ENCODE results near the gene NELL2. TPM values are rescaled to one million over a fixed set of nuclear protein-coding genes. Genes with fewer than 3 reads are reported as not detected.

NELL2 gene
- total RNA-seq, 1 experiment from 2014 or later = 15.8 TPM

DNA sequence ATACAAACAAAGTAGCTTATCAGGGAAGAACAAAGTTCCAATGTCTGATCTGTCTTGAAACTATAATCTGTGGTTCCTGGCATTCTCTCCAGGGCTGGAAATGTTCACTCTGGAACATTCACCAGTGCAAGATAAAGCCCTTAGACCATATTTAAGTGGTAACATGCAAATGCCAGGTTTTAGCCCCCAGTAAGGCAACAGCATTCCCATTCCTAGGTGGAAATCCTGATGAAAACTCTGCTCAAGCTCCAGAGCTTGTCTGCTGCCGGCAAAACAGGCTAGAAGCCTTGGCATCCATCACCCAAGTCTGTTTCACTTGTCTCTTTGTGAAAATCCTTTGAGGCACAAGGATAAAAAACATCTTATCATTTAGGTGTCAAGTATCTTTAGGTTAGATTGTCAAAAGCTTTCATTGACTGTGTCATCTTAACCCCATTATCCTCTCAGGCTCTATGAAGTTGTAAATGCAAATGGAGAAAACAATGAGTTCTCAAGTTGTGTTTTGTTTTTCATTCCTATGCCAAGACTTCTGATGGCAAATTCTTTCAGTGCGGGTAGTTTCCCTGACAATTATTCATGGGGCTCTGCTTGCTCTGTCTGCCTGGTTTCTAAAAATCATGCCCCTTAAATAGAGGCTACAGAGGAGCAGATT lies 344.7 kb downstream of the NELL2 start:
- in situ Hi-C loops (cut with HindIII; ENCODE audit: low pct_unique_long_range_greater_than_20kb, low sequenced_read_pairs) = no loop called here
- no peak for DNase-seq (ENCODE audit: low read depth)

DNA sequence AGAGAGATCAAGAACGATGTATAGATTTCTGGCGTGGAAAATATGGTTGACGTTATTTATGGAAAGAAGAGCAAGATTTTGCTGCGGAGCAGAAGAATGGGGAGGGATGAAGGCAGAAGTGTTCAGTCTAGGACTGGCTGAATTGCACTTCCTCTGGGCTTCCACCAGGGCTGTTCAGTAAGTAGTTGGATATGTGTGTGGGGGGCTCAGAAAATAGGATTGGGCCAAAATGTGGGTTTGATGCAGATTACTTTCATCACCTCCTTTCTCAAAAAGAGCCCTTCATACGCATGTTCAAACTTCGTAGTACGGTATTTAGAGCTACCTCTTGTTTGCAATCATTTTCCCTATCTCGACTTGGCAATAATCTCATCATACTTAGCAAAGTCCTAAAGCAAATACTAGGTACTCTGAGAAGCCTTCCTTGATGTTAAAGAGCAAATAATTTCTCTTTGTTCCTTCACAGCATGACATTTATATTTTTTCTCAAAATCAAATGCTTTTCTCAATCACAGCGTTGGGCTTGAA lies 349.4 kb downstream of the NELL2 start:
- in situ Hi-C loops (cut with HindIII; ENCODE audit: low pct_unique_long_range_greater_than_20kb, low sequenced_read_pairs) = no loop called here

DNA sequence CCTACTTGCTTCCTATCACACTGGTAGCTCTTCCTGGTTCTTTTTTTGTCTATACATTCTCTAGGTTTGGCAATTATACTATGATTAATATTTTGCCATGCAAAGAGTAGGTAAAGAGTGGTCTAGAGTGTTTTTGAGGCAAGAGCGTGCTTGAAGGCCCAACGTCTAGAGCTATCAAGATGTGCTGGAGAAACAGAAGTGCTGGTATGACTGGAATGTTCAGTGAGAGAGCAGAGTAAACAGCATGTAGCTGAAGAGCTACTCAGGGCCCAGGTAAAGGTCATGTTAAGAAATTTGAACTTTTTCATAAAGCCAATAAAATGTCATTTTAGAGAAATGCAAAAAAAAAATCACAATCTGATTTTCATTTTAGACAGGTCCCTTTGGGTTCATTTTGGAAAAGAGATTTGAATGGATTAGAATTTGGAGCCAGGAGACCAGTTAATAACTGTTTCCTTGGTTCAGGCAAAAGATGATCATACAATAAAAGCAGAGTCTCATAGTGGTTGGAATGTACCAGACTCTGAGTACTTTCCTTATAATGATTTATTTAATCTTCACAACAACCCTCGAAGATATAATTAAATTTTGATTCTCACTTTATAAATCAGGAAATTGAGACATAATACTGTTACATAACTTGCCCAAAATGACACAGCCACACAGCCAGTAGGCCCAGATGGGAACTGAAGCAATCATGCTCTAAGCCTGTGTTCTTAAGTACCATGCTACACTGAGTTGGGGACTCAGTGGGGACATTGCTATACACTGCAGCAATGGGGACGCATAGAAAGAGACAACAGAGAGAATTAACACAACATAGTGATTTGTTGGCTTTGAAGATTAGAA lies 350.1 kb downstream of the NELL2 start:
- DNase-seq (ENCODE audit: low read depth) = no peak
- in situ Hi-C loops (cut with HindIII; ENCODE audit: low pct_unique_long_range_greater_than_20kb, low sequenced_read_pairs) = no loop called here

More for the DNA sequence above, 349.4 kb downstream of the NELL2 start:
- DNase-seq (ENCODE audit: low read depth) = no peak

DNA sequence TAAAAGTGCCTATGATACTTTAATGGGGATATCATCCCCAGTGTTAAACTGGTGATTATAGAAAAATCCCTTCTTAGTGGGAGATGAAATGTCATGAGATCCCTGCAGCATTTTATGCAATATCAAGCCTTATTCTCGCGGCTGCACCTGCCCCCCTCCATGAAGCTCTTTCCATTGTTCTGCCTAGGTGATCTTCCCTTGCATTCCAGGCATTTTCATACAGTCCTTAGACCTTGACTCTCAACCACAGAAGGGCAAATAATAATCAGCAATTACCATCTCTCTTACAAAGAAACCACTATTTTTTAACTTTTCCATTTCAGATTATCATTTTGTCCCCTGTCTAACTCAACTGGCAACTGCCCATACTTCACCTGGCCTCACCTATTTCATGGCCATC lies 352.3 kb downstream of the NELL2 start:
- in situ Hi-C loops (cut with HindIII; ENCODE audit: low pct_unique_long_range_greater_than_20kb, low sequenced_read_pairs) = no loop called here

DNA sequence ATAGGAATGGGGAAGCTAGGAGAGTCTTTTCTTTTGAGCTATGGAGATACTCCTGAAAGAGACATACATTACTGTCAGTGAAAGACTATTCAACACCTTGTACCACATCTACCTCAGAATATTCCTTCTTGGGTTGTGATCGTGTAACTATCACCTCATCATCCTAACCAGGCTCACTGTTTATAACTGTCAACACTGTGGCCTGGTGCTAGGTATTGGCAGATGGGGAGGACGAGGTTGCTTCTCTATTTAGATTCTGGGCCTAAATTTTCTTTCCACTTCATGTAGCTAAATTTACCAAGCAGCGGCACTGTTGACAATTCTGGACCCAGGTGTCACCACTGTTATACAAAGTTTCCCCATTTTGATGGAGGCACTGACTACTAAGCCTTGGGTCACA lies 354.4 kb downstream of the NELL2 start:
- in situ Hi-C loops (cut with HindIII; ENCODE audit: low pct_unique_long_range_greater_than_20kb, low sequenced_read_pairs) = no loop called here
- DNase-seq (ENCODE audit: low read depth) = no peak

More for the DNA sequence above, 352.3 kb downstream of the NELL2 start:
- DNase-seq (ENCODE audit: low read depth) = no peak

DNA sequence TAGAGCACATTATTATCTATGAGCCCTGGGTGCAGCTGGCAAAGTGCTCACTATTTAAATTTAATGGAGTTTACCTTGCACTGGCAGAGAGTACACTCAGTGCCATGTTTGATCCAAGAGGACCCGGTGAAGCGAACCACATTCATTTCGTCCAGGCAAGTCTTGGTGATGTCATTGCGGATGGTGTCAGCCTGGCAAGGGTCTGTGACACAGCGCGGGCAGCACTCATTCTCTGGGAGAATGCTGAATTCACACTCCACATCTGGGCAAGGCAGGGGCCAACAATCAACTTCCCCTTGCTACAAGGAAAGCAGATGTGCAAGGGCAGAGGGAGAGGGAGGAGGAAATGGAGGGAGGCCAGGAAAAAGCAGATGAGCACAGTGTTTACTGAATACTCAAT lies 356.2 kb downstream of the NELL2 start:
- DNase-seq (ENCODE audit: low read depth) = no peak
- in situ Hi-C loops (cut with HindIII; ENCODE audit: low pct_unique_long_range_greater_than_20kb, low sequenced_read_pairs) = no loop called here

DNA sequence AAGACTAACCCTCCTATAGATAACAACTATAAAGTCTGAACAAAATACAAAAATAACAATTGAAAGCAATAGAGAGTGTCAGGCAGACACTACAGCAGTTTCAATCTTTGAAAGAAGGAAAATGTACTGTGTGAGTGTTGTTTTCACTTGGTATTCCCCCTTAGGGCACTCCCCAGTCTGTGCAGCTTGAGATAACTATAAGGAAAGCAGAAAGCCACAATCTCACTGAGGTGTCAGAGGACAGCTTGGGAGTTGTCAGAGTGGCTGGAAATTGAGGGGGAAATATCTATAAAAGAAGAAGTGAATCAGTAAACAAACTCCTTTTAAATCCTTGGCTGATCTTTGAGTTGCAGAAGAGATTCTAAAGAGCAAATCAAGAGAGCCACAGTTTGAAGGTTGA lies 364.8 kb downstream of the NELL2 start:
- in situ Hi-C loops (cut with HindIII; ENCODE audit: low pct_unique_long_range_greater_than_20kb, low sequenced_read_pairs) = no loop called here
- DNase-seq (ENCODE audit: low read depth) = peak; percentile 6

DNA sequence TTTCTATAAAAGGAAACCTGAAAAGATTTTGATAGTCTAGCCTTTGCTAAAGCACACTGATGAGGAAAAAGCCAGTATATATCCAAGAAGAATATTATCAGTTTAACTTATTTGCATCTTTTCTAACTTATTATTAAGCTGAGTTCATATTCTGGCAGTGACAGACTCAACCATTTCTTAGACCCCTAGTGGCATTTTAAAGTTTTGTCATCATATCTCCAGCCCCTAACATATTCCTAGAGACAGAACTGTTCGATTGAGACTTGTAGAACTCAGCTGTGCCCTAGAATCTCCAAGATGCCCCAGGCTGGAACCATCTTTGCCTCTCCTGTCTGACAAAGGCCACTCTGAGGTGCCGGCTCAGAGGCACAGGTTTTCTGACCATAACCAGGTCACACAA lies 365.6 kb downstream of the NELL2 start:
- in situ Hi-C loops (cut with HindIII; ENCODE audit: low pct_unique_long_range_greater_than_20kb, low sequenced_read_pairs) = no loop called here
- DNase-seq (ENCODE audit: low read depth) = no peak

DNA sequence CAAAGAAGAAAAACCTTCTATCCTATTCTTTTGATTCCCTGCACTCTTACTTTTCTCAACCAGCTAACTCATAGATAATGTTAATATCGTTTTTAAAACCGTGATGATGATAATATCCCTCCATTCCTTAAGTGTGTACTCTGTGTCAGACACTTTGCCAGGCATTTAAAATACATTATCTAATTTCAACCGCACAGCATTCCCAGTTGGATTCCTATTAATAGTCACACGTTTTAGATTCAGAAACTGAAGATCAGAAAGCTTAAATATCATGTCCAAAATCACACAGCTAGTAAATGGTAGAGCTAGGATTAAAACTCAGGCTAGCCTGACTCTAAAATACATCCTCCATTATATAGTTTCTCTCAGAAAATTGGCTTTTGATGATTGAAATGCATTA lies 366.0 kb downstream of the NELL2 start:
- no peak for DNase-seq (ENCODE audit: low read depth)
- in situ Hi-C loops (cut with HindIII; ENCODE audit: low pct_unique_long_range_greater_than_20kb, low sequenced_read_pairs) = no loop called here

DNA sequence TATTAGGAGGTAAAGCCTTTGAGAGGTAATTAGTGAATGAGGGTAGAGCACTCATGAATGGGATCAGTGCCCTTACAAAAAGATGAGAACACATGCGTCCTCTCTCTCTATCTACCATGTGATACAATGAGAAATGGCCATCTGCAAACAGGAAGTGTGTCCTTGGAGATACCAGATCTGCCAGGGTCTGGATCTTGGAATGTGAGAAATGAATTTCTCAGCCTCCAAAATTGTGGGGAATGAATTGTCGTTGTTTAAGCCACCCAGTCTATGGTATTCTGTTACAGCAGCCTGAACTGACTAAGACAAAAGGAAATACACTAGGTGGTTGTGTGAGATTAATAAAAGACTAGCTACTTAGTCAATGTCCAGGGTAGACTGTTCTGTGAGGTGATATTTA lies 366.6 kb downstream of the NELL2 start:
- no peak for DNase-seq (ENCODE audit: low read depth)

DNA sequence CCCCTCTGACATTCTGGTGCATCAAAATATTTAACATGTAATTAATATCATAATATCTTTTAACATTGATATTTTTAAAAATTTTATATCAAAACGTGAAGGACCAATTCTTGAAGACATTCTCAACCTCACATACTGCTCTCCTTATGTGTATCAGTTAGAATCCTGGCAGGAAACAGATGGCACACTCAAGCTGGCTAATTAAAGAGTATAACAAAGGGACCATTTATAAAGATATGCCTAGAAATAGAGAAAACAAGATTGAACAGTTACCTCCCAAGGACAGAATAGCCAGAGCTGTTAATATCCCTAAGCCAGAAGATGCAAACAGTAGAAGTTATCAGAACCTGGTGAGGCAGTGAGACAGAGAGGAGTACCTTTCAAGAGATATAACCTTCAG lies 368.7 kb downstream of the NELL2 start:
- in situ Hi-C loops (cut with HindIII; ENCODE audit: low pct_unique_long_range_greater_than_20kb, low sequenced_read_pairs) = no loop called here
- DNase-seq (ENCODE audit: low read depth) = no peak

More for the DNA sequence above, 366.6 kb downstream of the NELL2 start:
- in situ Hi-C loops (cut with HindIII; ENCODE audit: low pct_unique_long_range_greater_than_20kb, low sequenced_read_pairs) = no loop called here

DNA sequence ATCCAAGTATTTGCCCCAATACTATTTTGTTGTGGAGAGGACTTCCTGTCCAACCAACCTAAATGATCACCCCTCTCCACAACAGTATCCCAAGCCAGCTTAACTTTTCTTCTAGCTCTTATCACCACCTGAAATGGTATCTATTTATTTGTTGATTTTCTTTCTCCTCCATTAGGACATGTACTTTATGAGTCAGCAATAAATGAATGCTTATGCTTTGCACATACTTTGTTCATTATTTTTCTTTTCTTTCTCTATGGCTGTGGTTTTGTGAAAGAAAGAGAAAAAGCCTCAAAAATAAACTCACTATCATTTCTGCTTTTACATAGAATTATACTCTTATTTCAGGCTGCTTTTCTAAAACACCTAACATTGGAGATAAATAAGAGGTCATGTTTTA lies 371.3 kb downstream of the NELL2 start:
- DNase-seq (ENCODE audit: low read depth) = no peak
- in situ Hi-C loops (cut with HindIII; ENCODE audit: low pct_unique_long_range_greater_than_20kb, low sequenced_read_pairs) = no loop called here

DNA sequence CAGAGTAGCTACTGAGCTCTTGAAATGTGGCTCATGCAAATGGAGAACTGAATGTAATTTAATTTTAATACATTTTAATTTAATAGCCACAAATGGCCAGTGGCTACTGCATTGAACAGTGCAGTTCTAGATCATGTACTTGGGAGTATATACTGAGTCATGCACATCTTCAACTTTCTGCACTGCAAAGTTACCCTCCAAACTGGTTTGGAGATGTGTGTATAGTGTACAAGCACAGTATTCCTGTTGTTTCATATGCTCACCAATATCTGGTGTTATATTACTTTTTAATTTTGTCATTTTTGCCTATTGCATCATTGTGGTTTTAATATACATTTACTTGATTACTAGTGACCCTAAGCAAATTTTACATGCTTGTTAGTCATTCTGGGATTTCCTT lies 372.8 kb downstream of the NELL2 start:
- no peak for DNase-seq (ENCODE audit: low read depth)
- in situ Hi-C loops (cut with HindIII; ENCODE audit: low pct_unique_long_range_greater_than_20kb, low sequenced_read_pairs) = no loop called here

DNA sequence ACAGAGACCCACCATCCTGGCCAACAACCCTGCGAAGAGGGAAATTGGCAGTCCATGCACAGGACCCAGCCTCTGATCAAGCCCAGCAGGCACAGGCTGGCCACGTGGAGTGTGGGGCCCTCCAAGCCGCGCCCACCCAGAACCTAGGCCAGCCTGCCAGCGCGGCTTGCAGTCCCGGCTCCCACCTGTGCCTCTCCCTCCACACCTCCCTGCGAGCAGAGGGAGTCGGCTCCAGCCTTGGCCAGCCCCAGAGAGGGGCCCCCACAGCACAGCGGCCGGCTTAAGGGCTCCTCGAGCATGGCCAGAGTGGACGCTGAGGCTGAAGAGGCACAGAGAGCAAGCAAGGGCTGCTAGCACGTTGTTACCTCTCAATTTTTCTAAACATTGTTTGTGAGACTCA lies 373.4 kb downstream of the NELL2 start:
- DNase-seq (ENCODE audit: low read depth) = no peak
- in situ Hi-C loops (cut with HindIII; ENCODE audit: low pct_unique_long_range_greater_than_20kb, low sequenced_read_pairs) = no loop called here

DNA sequence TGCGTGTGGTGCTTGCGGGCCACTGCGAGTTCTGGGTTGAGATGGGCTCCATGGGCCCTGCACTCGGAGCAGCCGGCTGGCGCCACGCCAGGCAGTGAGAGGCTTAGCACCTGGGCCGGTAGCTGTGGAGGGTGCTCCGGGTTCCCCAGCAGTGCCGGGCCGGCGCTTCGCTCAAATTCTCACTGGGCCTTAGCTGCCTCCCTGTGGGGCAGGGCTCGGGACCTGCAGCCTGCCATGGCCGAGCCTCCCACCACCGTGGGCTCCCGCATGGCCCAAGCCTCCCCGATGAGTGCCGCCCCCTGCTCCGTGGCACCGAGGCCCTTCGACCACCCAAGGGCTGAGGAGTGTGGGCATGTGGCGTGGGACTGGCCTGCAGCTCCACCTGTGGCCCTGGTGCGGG lies 375.7 kb downstream of the NELL2 start:
- in situ Hi-C loops (cut with HindIII; ENCODE audit: low pct_unique_long_range_greater_than_20kb, low sequenced_read_pairs) = no loop called here

DNA sequence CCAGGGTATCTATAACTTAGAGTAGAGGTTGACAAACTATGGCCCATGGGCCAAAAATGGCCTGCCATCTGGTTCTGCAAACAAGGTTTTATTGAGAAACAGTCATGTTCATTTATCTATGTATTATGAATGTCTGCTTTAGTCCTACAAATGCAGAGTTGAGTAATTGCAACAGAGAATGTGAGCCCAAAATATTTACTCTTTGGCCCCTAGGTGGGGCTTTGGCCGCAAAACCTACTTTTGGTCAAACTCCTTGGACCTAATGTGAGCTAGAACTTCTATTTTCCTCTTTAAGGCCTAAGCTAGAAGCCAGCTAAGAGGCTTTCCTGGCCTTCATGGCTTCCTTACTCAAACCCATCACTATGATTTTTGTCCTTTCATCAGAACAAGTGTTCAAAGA lies 379.1 kb downstream of the NELL2 start:
- no peak for DNase-seq (ENCODE audit: low read depth)
- in situ Hi-C loops (cut with HindIII; ENCODE audit: low pct_unique_long_range_greater_than_20kb, low sequenced_read_pairs) = no loop called here

More for the DNA sequence above, 375.7 kb downstream of the NELL2 start:
- no peak for DNase-seq (ENCODE audit: low read depth)

DNA sequence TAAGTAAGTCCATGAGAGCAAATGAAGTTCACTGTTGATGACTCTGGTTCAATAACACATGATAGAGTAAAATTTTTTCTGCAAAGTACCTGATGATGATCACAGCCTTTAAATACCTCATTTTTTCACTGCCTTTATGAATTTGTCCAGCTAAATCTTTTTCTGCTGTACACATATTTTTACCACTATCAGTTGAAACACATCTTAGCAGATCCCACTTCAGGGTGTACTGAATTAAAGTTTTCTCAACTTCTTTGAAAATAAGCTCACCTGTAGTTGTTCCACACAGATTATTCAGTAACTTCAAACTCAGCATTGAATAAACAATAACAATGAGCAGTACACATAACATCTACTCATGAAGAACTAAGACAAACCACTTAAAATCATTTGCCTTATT lies 385.9 kb downstream of the NELL2 start:
- DNase-seq (ENCODE audit: low read depth) = no peak
- in situ Hi-C loops (cut with HindIII; ENCODE audit: low pct_unique_long_range_greater_than_20kb, low sequenced_read_pairs) = no loop called here

DNA sequence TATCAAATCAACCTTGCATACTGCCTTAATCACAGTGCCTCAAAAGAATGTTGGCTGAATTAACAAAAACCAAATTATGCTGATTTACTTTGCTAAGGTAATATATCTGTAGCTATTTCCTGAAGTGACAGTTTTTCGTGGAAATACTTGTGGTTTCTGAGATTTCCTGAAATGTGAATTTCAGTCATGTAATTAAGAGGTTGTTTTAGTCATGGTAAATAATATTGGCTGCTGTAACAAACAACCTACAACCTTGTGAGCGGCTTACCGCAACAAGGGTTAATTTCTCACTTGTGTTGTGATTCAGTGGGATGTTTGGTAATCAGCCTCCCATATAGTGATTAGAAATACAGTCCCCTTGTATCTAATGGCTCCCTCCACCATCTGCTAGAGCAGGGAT lies 387.9 kb downstream of the NELL2 start:
- in situ Hi-C loops (cut with HindIII; ENCODE audit: low pct_unique_long_range_greater_than_20kb, low sequenced_read_pairs) = no loop called here
- DNase-seq (ENCODE audit: low read depth) = no peak

DNA sequence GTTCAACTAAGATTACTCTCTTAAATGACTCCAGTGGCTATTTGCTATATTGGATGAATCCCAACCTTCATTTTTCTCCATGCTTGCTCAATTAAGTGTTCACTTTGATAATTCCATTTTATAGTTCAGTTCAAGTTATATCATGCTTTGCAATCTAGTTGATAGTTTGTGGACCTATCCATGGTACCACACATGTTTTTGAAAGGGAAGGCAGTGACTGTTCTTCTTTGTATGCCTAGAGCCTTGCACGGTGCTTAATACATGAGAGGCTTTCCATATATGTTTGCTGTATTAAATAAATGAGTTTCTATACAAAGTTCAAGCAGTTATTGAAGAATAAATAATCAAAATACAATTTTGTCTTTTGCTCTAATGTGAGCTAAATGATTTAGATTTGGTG lies 391.3 kb downstream of the NELL2 start:
- no peak for DNase-seq (ENCODE audit: low read depth)
- in situ Hi-C loops (cut with HindIII; ENCODE audit: low pct_unique_long_range_greater_than_20kb, low sequenced_read_pairs) = no loop called here
